ENCODE measurements around the gene CLDN20. TPM values are rescaled to one million over a fixed set of nuclear protein-coding genes. Genes with fewer than 3 reads are reported as not detected.

The CLDN20 gene
- polyA plus RNA-seq, 12 donors, result 0.09 to 1.5 (median 0.68) TPM; not detected in 2

GRCh38 chr6:155269765-155270164, 6.0 kb downstream of the CLDN20 start:
- DNase-seq, result no peak

- no peak for DNase-seq
Observed at GRCh38 chr6:155270561-155271091, 6.8 kb downstream of the CLDN20 start.

GRCh38 chr6:155271145-155271544, 7.3 kb downstream of the CLDN20 start:
- DNase-seq, result no peak

- peak; percentile 59 for DNase-seq
Observed at GRCh38 chr6:155272353-155273232, 8.8 kb downstream of the CLDN20 start.

- DNase-seq, result peak; percentile 11
Observed at GRCh38 chr6:155273431-155273830, 9.6 kb downstream of the CLDN20 start.

GRCh38 chr6:155274106-155274505, 10.3 kb downstream of the CLDN20 start:
- DNase-seq, result no peak

- no peak for DNase-seq
Observed at GRCh38 chr6:155274533-155274932, 10.7 kb downstream of the CLDN20 start.

- no peak for DNase-seq
Observed at GRCh38 chr6:155275808-155276480, 12.1 kb downstream of the CLDN20 start.

GRCh38 chr6:155276638-155277037, 12.8 kb downstream of the CLDN20 start:
- no peak for DNase-seq

- DNase-seq, result no peak
Observed at GRCh38 chr6:155278319-155279049, 14.7 kb downstream of the CLDN20 start.

GRCh38 chr6:155284775-155285174, 21.0 kb downstream of the CLDN20 start:
- DNase-seq, result no peak

- DNase-seq, result no peak
Observed at GRCh38 chr6:155287762-155288161, 23.9 kb downstream of the CLDN20 start.

- DNase-seq, result no peak
Observed at GRCh38 chr6:155290491-155290890, 26.7 kb downstream of the CLDN20 start.

GRCh38 chr6:155291291-155291690, 27.5 kb downstream of the CLDN20 start:
- no peak for DNase-seq

- no peak for DNase-seq
Observed at GRCh38 chr6:155292711-155293110, 28.9 kb downstream of the CLDN20 start.

GRCh38 chr6:155297669-155298068, 33.9 kb downstream of the CLDN20 start:
- no peak for DNase-seq

- no peak for DNase-seq
Observed at GRCh38 chr6:155301867-155302266, 38.1 kb downstream of the CLDN20 start.

GRCh38 chr6:155303361-155303870, 39.6 kb downstream of the CLDN20 start:
- DNase-seq, result no peak

GRCh38 chr6:155306958-155307357, 43.1 kb downstream of the CLDN20 start:
- DNase-seq, result no peak

GRCh38 chr6:155309150-155309549, 45.3 kb downstream of the CLDN20 start:
- no peak for DNase-seq

GRCh38 chr6:155310596-155310995, 46.8 kb downstream of the CLDN20 start:
- no peak for DNase-seq

GRCh38 chr6:155311086-155311485, 47.3 kb downstream of the CLDN20 start:
- no peak for DNase-seq

All from muscle of arm (tissue), 12 donors.